Spleen (tissue), 7 donors: ENCODE measurements around the gene FXYD2.

Experiments
- CTCF ChIP-seq, 11 experiments: fragments of 200-600 bp in 7 of 11; fragments of 450-650 bp in 4 of 11; sonication (generic) in 4 of 11; IDR thresholded peaks in 8 of 11; conservative IDR thresholded peaks in 3 of 11; 1 replicate in 7 of 11; 2 replicates in 4 of 11; pipeline versions ENCODE4 v1.4.0 to v1.8.0; 2016 to 2021; ENCODE audit warnings: antibody characterized with exemption in 11 of 11, inconsistent platforms in 4 of 11, mild to moderate bottlenecking in 1 of 11
- POLR2A ChIP-seq, 3 donors: fragments of 450-650 bp; IDR thresholded peaks; one replicate each; pipeline ENCODE4 v1.5.1; 2017; ENCODE audit warnings: antibody characterized with exemption in 3 of 3, mild to moderate bottlenecking in 1 of 3
- donor health status: DM: no; HTN: no; CAD: no; lungs with moderate emphysema.
- donor health status: DM: no; HTN: no; CAD: no.
- donor health status: DM: no; HTN: no; CAD: no.

GRCh38 chr11:117839936-117840813, 15.6 kb upstream of the FXYD2 start:
- TF ChIP-seq CTCF (IDR thresholded peaks at IDR 0.05 in 8 of 11, conservative IDR thresholded peaks at IDR 0.05 in 3 of 11), result no peak
- TF ChIP-seq POLR2A (IDR thresholded peaks at IDR 0.05), result no peak
